Ramos (cell line): Measurements from ENCODE around the gene ISCA1.

Experiments
- in situ Hi-C: fragments of 300-500 bp; cut with MboI; formaldehyde crosslinking; loops from one replicate; pipeline ENCODE4 v1.14.3; 2022; ENCODE audit warnings: low sequenced_read_pairs; ENCODE audit not compliant: unreplicated experiment

ISCA1 gene

GRCh38 chr9:86242071-86242470, 40.3 kb downstream of the ISCA1 start:
- in situ Hi-C loops = loop anchor here (25.0 kb wide), 2 partner anchors 105 to 405 kb away; no protein-coding TSS in a partner anchor

- in situ Hi-C loops = loop anchor here (25.0 kb wide), 2 partner anchors 104 to 404 kb away; no protein-coding TSS in a partner anchor
Observed at GRCh38 chr9:86241216-86241615, 41.1 kb downstream of the ISCA1 start.

- in situ Hi-C loops = loop anchor here (25.0 kb wide), 2 partner anchors 102 to 402 kb away; no protein-coding TSS in a partner anchor
Observed at GRCh38 chr9:86238861-86239770, 43.2 kb downstream of the ISCA1 start.

DNA sequence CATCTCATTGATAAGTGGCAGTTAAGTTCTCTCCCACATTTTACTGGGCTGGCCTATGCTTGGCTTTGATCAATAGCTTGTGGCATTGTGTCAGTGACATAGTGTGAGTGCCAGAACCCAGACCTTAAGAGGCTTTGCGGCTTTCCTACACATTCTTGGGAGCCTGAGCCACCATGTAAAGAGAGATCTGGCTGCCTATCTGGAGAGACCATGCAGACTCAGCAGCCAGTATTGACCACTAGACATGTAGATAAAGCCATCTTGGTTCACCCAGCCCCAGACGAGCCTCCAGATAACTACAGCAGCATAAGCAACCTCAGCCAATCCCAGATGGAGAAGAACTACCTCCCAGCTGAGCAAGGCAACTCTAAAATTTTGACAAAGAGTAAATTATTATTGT, 51.5 kb downstream of the ISCA1 start:
- in situ Hi-C loops = loop anchor here (25.0 kb wide), 2 partner anchors 94 to 394 kb away; no protein-coding TSS in a partner anchor

GRCh38 chr9:86222667-86223066, 59.7 kb downstream of the ISCA1 start:
- in situ Hi-C loops = no loop called here

- in situ Hi-C loops = no loop called here
Observed at GRCh38 chr9:86219606-86220005, 62.7 kb downstream of the ISCA1 start.

DNA sequence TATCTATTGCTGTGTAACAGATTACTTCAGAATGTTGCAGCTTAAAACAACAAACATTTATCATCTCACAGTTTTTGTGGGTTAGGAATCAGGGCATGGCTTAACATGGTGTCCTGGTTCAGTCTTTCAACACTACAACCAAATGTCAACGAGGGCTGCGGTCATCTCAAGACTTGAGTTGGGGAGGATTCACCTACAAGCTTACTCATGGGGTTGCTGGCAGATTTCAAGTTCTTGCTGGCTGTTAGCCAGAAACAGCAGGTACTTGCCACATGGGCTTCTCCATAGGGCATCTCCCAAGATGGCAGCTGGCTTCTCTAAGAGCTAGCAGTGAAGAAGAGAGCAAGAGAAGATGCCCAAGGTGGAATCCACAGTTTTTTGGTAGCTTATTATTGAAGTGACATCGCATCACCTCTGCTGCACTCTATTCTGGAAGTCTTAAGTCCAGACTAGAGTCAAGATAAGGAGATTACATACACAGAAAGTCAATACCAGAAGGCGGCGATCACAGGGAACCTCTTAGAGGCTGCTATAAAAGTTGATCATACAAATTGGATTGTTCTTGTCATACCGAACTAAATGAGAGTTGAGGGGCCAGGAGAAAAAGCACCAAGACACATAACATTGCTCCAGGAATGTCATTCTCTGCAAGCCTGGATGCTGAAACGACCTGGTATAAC, 65.1 kb downstream of the ISCA1 start:
- in situ Hi-C loops = no loop called here
